Measurements from ENCODE around the gene ATXN1.

The ATXN1 gene

DNA sequence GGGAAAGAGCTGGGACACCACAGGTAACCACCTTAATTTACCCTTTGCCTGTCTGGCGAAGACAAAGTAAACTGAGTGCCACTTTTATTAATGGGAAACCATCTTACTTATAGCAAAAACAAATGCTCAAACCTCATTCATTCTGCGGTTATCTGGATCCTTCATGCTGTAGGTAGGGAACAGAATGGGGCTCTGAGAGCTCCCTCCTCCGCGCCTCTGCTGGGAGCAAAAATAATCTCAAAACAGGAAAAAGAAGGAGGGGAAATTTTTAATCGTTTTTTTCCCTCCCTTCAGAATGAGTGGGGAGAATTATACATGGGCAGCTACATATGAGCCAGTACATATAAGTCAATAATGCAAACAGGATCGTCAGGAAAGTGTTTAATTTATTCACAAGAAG lies 345.6 kb downstream of the ATXN1 start:
- DNase-seq = no peak
- intact Hi-C loops (cut with DNase I; ENCODE audit: low total_unique reads) = no loop called here
- H3K27ac ChIP-seq = no peak overlapping the region
- TF ChIP-seq, protein P1, sequence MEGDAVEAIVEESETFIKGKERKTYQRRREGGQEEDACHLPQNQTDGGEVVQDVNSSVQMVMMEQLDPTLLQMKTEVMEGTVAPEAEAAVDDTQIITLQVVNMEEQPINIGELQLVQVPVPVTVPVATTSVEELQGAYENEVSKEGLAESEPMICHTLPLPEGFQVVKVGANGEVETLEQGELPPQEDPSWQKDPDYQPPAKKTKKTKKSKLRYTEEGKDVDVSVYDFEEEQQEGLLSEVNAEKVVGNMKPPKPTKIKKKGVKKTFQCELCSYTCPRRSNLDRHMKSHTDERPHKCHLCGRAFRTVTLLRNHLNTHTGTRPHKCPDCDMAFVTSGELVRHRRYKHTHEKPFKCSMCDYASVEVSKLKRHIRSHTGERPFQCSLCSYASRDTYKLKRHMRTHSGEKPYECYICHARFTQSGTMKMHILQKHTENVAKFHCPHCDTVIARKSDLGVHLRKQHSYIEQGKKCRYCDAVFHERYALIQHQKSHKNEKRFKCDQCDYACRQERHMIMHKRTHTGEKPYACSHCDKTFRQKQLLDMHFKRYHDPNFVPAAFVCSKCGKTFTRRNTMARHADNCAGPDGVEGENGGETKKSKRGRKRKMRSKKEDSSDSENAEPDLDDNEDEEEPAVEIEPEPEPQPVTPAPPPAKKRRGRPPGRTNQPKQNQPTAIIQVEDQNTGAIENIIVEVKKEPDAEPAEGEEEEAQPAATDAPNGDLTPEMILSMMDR (IDR thresholded peaks at IDR 0.05) = no peak
- H3K4me1 ChIP-seq = peaks cover 0 to 50% (median 16%) of the 10 kb centered on the region in 4 donors
- no peaks in the 10 kb centered on the region for H3K27me3 ChIP-seq
- H3K4me3 ChIP-seq = no peak overlapping the region
- no peaks in the 10 kb centered on the region for H3K9me3 ChIP-seq
- no peaks in the 10 kb centered on the region for H3K36me3 ChIP-seq

DNA sequence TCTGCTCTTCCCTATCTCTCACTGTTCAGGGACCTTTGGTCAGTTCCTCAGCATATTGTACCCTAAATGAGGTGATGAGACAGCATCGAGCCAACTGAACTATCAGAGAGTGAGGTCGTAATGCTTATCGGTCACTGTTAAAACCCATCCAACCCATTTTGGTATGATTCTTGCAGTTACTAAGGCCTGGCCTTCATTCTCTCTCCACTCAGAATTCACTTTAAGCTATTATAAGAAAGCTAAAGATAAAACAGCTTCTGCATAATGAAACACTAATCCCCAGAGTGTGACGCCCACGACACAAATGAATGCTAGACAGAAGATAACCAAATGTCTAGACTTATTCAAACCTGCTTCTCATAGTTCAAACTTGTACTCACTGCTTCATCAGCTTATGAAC lies 347.1 kb downstream of the ATXN1 start:
- no peak for DNase-seq
- intact Hi-C loops (cut with DNase I; ENCODE audit: low total_unique reads) = no loop called here
- H3K4me3 ChIP-seq = no peak overlapping the region
- no peaks in the 10 kb centered on the region for H3K36me3 ChIP-seq
- no peaks in the 10 kb centered on the region for H3K27me3 ChIP-seq
- TF ChIP-seq, protein P1 (IDR thresholded peaks at IDR 0.05) = no peak
- H3K27ac ChIP-seq = peak overlapping the region; percentile 1 to 32
- H3K9me3 ChIP-seq = no peaks in the 10 kb centered on the region
- peaks cover 0 to 41% (median 20%) of the 10 kb centered on the region in 4 donors for H3K4me1 ChIP-seq

DNA sequence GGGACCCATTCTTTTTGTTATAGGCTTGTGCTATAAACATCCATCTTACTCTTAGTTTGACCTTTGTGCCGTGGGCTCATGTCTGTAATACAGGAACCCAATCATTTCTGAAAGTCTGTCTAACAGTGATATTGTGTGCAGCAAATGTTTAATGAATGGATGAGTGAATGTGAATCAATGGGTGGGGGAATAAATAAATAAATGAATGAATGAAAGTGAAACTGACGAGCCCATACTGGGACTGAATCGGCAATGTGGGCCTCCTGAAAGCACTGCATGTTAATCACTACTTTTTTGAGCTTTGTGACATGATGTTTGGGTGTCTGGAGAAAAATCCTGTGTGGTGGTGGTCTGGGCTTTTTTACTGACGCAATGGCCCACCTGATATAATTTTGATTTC lies 347.9 kb downstream of the ATXN1 start:
- Histone ChIP-seq H3K4me1 (peaks cover 0 to 40% (median 20%) of the 10 kb centered on the region in 4 donors), H3K9me3 (no peaks in the 10 kb centered on the region), H3K27me3 (no peaks in the 10 kb centered on the region), H3K36me3 (no peaks in the 10 kb centered on the region), H3K27ac (peak overlapping the region in 1 of 2 donors; percentile 1), H3K4me3 (peak overlapping the region in 1 of 2 donors; percentile 4)
- TF ChIP-seq, protein P1 (IDR thresholded peaks at IDR 0.05) = no peak
- intact Hi-C loops (cut with DNase I; ENCODE audit: low total_unique reads) = no loop called here
- DNase-seq = no peak

DNA sequence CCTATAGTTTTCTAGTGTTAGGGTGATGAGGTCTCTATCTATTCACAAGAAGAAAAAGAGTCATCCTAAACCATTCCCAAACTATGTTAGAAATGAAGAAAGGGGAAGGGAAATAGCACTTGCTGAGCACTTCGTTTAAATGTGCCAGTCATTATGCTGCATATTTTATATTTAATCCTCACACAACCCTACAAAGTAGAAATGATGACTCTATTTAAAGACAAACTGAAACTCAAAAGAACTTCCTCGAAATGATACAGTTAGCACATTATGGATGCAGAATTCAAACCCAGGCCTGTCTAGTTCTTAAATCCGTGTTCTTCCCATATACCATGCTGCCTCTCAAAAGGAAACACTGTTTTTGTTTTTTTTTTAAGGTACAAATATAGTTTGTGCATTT lies 348.3 kb downstream of the ATXN1 start:
- Histone ChIP-seq H3K27me3 (no peaks in the 10 kb centered on the region), H3K36me3 (no peaks in the 10 kb centered on the region), H3K4me3 (peak overlapping the region in 1 of 2 donors; percentile 4), H3K9me3 (no peaks in the 10 kb centered on the region), H3K27ac (no peak overlapping the region), H3K4me1 (peaks cover 0 to 40% (median 20%) of the 10 kb centered on the region in 4 donors)
- DNase-seq = no peak
- TF ChIP-seq, protein P1 (IDR thresholded peaks at IDR 0.05) = no peak
- intact Hi-C loops (cut with DNase I; ENCODE audit: low total_unique reads) = no loop called here

DNA sequence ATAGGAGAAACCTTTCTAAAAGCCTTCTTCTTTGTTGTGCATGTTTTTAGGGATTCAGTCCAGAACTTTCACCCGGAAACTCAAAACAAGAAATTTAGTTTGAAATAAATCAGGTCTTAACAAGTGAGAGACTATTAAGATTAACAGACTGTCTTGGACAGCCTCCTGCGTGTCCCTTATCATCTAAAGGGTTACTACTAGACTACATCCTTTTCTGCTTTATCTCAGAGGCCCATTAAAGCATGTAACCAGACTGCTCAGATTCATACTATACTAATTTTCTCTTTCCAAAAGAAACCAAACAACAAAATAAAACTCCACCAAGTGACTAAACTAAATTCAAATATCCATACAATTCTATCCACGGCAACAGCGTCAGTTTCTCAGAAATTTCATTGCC lies 349.1 kb downstream of the ATXN1 start:
- no peaks in the 10 kb centered on the region for H3K27me3 ChIP-seq
- H3K4me1 ChIP-seq = peaks cover 0 to 40% (median 20%) of the 10 kb centered on the region in 4 donors
- no peaks in the 10 kb centered on the region for H3K9me3 ChIP-seq
- no peak overlapping the region for H3K27ac ChIP-seq
- H3K36me3 ChIP-seq = no peaks in the 10 kb centered on the region
- DNase-seq = no peak
- intact Hi-C loops (cut with DNase I; ENCODE audit: low total_unique reads) = no loop called here
- no peak overlapping the region for H3K4me3 ChIP-seq
- TF ChIP-seq, protein P1 (IDR thresholded peaks at IDR 0.05) = no peak

All from tibial artery (tissue), 4 donors.